GM21528 (cell line): ENCODE data around the gene NCKAP5.
A peak's percentile ranks its signal among the peaks of the same experiment; 100 is the strongest.
"Not testable (repeated sequence)": the region's sequence is repeated elsewhere in the genome, so short reads cannot be mapped to it uniquely, and the experiment has no call there.

Experiments
- ATAC-seq: cut with Tn5 transposase; IDR thresholded peaks from one replicate; pipeline ENCODE4 v1.9.1; 2021; ENCODE audit warnings: mild to moderate bottlenecking, moderate library complexity; ENCODE audit not compliant: unreplicated experiment, low FRiP score

The NCKAP5 gene

GRCh38 chr2:133525090-133525489 lies 43.2 kb downstream of the NCKAP5 start:
- no peak for ATAC-seq

GRCh38 chr2:133523406-133523805 lies 44.9 kb downstream of the NCKAP5 start:
- ATAC-seq = no peak

GRCh38 chr2:133522204-133522603 lies 46.1 kb downstream of the NCKAP5 start:
- no peak for ATAC-seq

GRCh38 chr2:133521146-133521745 lies 47.0 kb downstream of the NCKAP5 start:
- ATAC-seq = no peak

GRCh38 chr2:133519677-133520076 lies 48.6 kb downstream of the NCKAP5 start:
- ATAC-seq = not testable (repeated sequence)

- ATAC-seq = no peak
Measured at GRCh38 chr2:133518700-133519344, 49.4 kb downstream of the NCKAP5 start.

- no peak for ATAC-seq
Measured at GRCh38 chr2:133517876-133518275, 50.4 kb downstream of the NCKAP5 start.

- ATAC-seq = no peak
Measured at GRCh38 chr2:133516405-133517026, 51.7 kb downstream of the NCKAP5 start.

- no peak for ATAC-seq
Measured at GRCh38 chr2:133515271-133515670, 53.0 kb downstream of the NCKAP5 start.

- no peak for ATAC-seq
Measured at GRCh38 chr2:133513893-133514292, 54.4 kb downstream of the NCKAP5 start.

GRCh38 chr2:133512121-133512520 lies 56.1 kb downstream of the NCKAP5 start:
- ATAC-seq = no peak

GRCh38 chr2:133511679-133512078 lies 56.6 kb downstream of the NCKAP5 start:
- no peak for ATAC-seq

- no peak for ATAC-seq
Measured at GRCh38 chr2:133509777-133510176, 58.5 kb downstream of the NCKAP5 start.

GRCh38 chr2:133508546-133509165 lies 59.6 kb downstream of the NCKAP5 start:
- no peak for ATAC-seq

GRCh38 chr2:133506996-133507395 lies 61.3 kb downstream of the NCKAP5 start:
- no peak for ATAC-seq

- no peak for ATAC-seq
Measured at GRCh38 chr2:133504566-133505505, 63.4 kb downstream of the NCKAP5 start.

GRCh38 chr2:133503927-133504326 lies 64.3 kb downstream of the NCKAP5 start:
- no peak for ATAC-seq

- ATAC-seq = peak; percentile 85
Measured at GRCh38 chr2:133503323-133503722, 64.9 kb downstream of the NCKAP5 start.

- no peak for ATAC-seq
Measured at GRCh38 chr2:133502678-133503077, 65.6 kb downstream of the NCKAP5 start.

GRCh38 chr2:133500917-133501316 lies 67.3 kb downstream of the NCKAP5 start:
- no peak for ATAC-seq
